MCF 10A (cell line): ENCODE measurements around the gene ANK2. TPM values are rescaled to one million over a fixed set of nuclear protein-coding genes. Genes with fewer than 3 reads are reported as not detected.

ENCODE experiments used
- BruUV-seq: library from RNA; stranded (reverse); fragments of 400-500 nt; replicated peaks from 2 replicates; lab custom pipeline; 2021; lab: Mats Ljungman, UMichigan
- CTCF ChIA-PET: fragments of 300-600 bp; sonication (Branson Sonifier 250); formaldehyde crosslinking; extraction: SDS; loops from one replicate; lab custom pipeline; 2021; ENCODE audit warnings: antibody characterized with exemption, inconsistent platforms; lab: Yijun Ruan, JAX
- POLR2A ChIA-PET: fragments of 300-600, 350-650 bp; sonication (Branson Sonifier 250); formaldehyde crosslinking; extraction: SDS; loops from one replicate; lab custom pipeline; 2020; ENCODE audit warnings: antibody characterized with exemption, inconsistent platforms; lab: Yijun Ruan, JAX
- DNase-seq: peaks from one replicate; pipeline ENCODE4 v3.0.0-alpha.2; 2018; ENCODE audit not compliant: unreplicated experiment
- H3K27ac Mint-ChIP-seq: one replicate; pipeline ENCODE4 v1.8.0; 2022; ENCODE audit warnings: mild to moderate bottlenecking, low read depth, mixed read lengths; ENCODE audit not compliant: unreplicated experiment
- H3K27me3 Mint-ChIP-seq: one replicate; pipeline ENCODE4 v1.8.0; 2022; ENCODE audit warnings: mixed read lengths; ENCODE audit not compliant: insufficient read depth, unreplicated experiment
- H3K36me3 Mint-ChIP-seq: one replicate; pipeline ENCODE4 v1.8.0; 2022; ENCODE audit warnings: mild to moderate bottlenecking, moderate library complexity, mixed read lengths; ENCODE audit not compliant: insufficient read depth, unreplicated experiment
- H3K4me1 Mint-ChIP-seq: one replicate; pipeline ENCODE4 v1.8.0; 2022; ENCODE audit warnings: mixed read lengths; ENCODE audit not compliant: insufficient read depth, unreplicated experiment
- H3K4me3 Mint-ChIP-seq: one replicate; pipeline ENCODE4 v1.8.0; 2022; ENCODE audit warnings: mild to moderate bottlenecking, moderate library complexity, mixed read lengths; ENCODE audit not compliant: unreplicated experiment
- H3K9me3 Mint-ChIP-seq: one replicate; pipeline ENCODE4 v1.8.0; 2022; ENCODE audit warnings: mixed read lengths; ENCODE audit not compliant: unreplicated experiment
- CTCF ChIP-seq: fragments of 200-600 bp; IDR thresholded peaks from one replicate; pipeline ENCODE4 v1.8.0; 2022; ENCODE audit warnings: antibody characterized with exemption, mild to moderate bottlenecking; ENCODE audit not compliant: unreplicated experiment
- intact Hi-C: fragments of 100-400 bp; cut with micrococcal nuclease; formaldehyde crosslinking; loops from 2 replicates; pipeline ENCODE4 v1.14.1; 2022
- total RNA-seq: library from RNA; stranded (reverse); gene quantifications from 2 replicates; pipeline ENCODE4 v1.2.3, GENCODE V29; 2022

Gene ANK2
- total RNA-seq, 1 experiment from 2014 or later, result 37.4 TPM

GRCh38 chr4:113103556-113103955 is 54.1 kb downstream of the ANK2 start:
- intact Hi-C loops, result loop anchor here (10.0 kb wide), 1 partner anchor 171 kb away; no protein-coding TSS in a partner anchor
- no peak overlapping the region for H3K27ac Mint-ChIP-seq

GRCh38 chr4:113106108-113106507 is 56.7 kb downstream of the ANK2 start:
- no peaks in the 10 kb centered on the region for H3K36me3 Mint-ChIP-seq
- no peaks in the 10 kb centered on the region for H3K4me1 Mint-ChIP-seq
- no peaks in the 10 kb centered on the region for H3K27me3 Mint-ChIP-seq
- ChIA-PET POLR2A (interaction anchor here (0.7 to 1.1 kb wide), 2 partner anchors 47 to 66 kb away, joined by 3 read pairs; no protein-coding TSS in a partner anchor), CTCF (interaction anchor here (0.6 to 1.9 kb wide), 15 partner anchors 10 to 1278 kb away, joined by 3 to 6 read pairs (median 3); no protein-coding TSS in a partner anchor)
- no peak overlapping the region for H3K27ac Mint-ChIP-seq
- H3K4me3 Mint-ChIP-seq, result no peak overlapping the region
- peak; percentile 44 for TF ChIP-seq CTCF
- peak; percentile 32 for DNase-seq
- BruUV-seq, result no TSS peak
- no peaks in the 10 kb centered on the region for H3K9me3 Mint-ChIP-seq
- intact Hi-C loops, result loop anchor here (1.0 to 10.0 kb wide), 4 partner anchors 47 to 1278 kb away; no protein-coding TSS in a partner anchor

More at GRCh38 chr4:113103556-113103955, 54.1 kb downstream of the ANK2 start:
- ChIA-PET CTCF (interaction anchor here (0.5 to 1.0 kb wide), 2 partner anchors 23 to 472 kb away, joined by 3 read pairs; no protein-coding TSS in a partner anchor), POLR2A (interaction anchor here (1.1 kb wide), 1 partner anchor 60 kb away, joined by 4 read pairs; no protein-coding TSS in a partner anchor)
- no peak for DNase-seq
- H3K36me3 Mint-ChIP-seq, result no peaks in the 10 kb centered on the region
- no peak for TF ChIP-seq CTCF
- H3K4me3 Mint-ChIP-seq, result no peak overlapping the region
- no peaks in the 10 kb centered on the region for H3K4me1 Mint-ChIP-seq
- H3K27me3 Mint-ChIP-seq, result no peaks in the 10 kb centered on the region
- no peaks in the 10 kb centered on the region for H3K9me3 Mint-ChIP-seq
- no TSS peak for BruUV-seq

- Mint-ChIP-seq H3K36me3 (no peaks in the 10 kb centered on the region), H3K4me3 (no peak overlapping the region), H3K4me1 (no peaks in the 10 kb centered on the region), H3K9me3 (no peaks in the 10 kb centered on the region), H3K27me3 (no peaks in the 10 kb centered on the region), H3K27ac (no peak overlapping the region)
- intact Hi-C loops, result loop anchor here (5.0 to 10.0 kb wide), 2 partner anchors 166 to 283 kb away; no protein-coding TSS in a partner anchor
- CTCF ChIA-PET, result interaction anchor here (0.7 to 1.8 kb wide), 5 partner anchors 13 to 227 kb away, joined by 3 to 6 read pairs (median 4); no protein-coding TSS in a partner anchor
- BruUV-seq, result no TSS peak
- POLR2A ChIA-PET, result interaction anchor here (0.5 kb wide), 1 partner anchor 536 kb away, joined by 3 read pairs; no protein-coding TSS in a partner anchor
- DNase-seq, result no peak
- TF ChIP-seq CTCF, result no peak
These were observed 59.8 kb downstream of the ANK2 start for GRCh38 chr4:113109106-113109718.

GRCh38 chr4:113112338-113112978 is 63.0 kb downstream of the ANK2 start:
- intact Hi-C loops, result no loop called here
- ChIA-PET POLR2A (interaction anchor here (0.9 kb wide), 1 partner anchor 21 kb away, joined by 3 read pairs; no protein-coding TSS in a partner anchor), CTCF (interaction anchor here (0.6 to 0.7 kb wide), 2 partner anchors 23 to 1119 kb away, joined by 3 read pairs; no protein-coding TSS in a partner anchor)
- H3K9me3 Mint-ChIP-seq, result no peaks in the 10 kb centered on the region
- no peaks in the 10 kb centered on the region for H3K4me1 Mint-ChIP-seq
- no peaks in the 10 kb centered on the region for H3K27me3 Mint-ChIP-seq
- no peak overlapping the region for H3K4me3 Mint-ChIP-seq
- no peak for DNase-seq
- no peaks in the 10 kb centered on the region for H3K36me3 Mint-ChIP-seq
- no peak for TF ChIP-seq CTCF
- BruUV-seq, result no TSS peak
- no peak overlapping the region for H3K27ac Mint-ChIP-seq
